ENCODE data around the gene DDAH1. TPM values are rescaled to one million over a fixed set of nuclear protein-coding genes. Genes with fewer than 3 reads are reported as not detected.

DDAH1 gene
- total RNA-seq, 2 donors from 2014 or later = 0.74 TPM; not detected in 1

GRCh38 chr1:85297855-85298629, 166.9 kb downstream of the DDAH1 start:
- H3K36me3 Mint-ChIP-seq (ENCODE audit: low read depth) = peaks cover 8% of the 10 kb centered on the region
- peak overlapping the region; percentile 90 for H3K27ac Mint-ChIP-seq
- H3K9me3 Mint-ChIP-seq = no peaks in the 10 kb centered on the region
- H3K4me3 Mint-ChIP-seq = peak overlapping the region; percentile 51
- peak; percentile 95 for ATAC-seq (replicated peaks)
- peaks cover 13% of the 10 kb centered on the region for H3K27me3 Mint-ChIP-seq
- peaks cover 18% of the 10 kb centered on the region for H3K4me1 Mint-ChIP-seq

- peak overlapping the region; percentile 90 for H3K27ac Mint-ChIP-seq
- ATAC-seq (replicated peaks) = no peak
- peaks cover 9% of the 10 kb centered on the region for H3K27me3 Mint-ChIP-seq
- H3K9me3 Mint-ChIP-seq = no peaks in the 10 kb centered on the region
- peaks cover 18% of the 10 kb centered on the region for H3K4me1 Mint-ChIP-seq
- peak overlapping the region; percentile 51 for H3K4me3 Mint-ChIP-seq
- peaks cover 8% of the 10 kb centered on the region for H3K36me3 Mint-ChIP-seq (ENCODE audit: low read depth)
These were observed 167.5 kb downstream of the DDAH1 start for GRCh38 chr1:85297538-85297854.

GRCh38 chr1:85296980-85297379, 168.0 kb downstream of the DDAH1 start:
- peak overlapping the region; percentile 51 for H3K4me3 Mint-ChIP-seq
- peaks cover 4% of the 10 kb centered on the region for H3K27me3 Mint-ChIP-seq

GRCh38 chr1:85295654-85296053, 169.3 kb downstream of the DDAH1 start:
- H3K27me3 Mint-ChIP-seq = peaks cover 10% of the 10 kb centered on the region
- H3K36me3 Mint-ChIP-seq (ENCODE audit: low read depth) = peaks cover 8% of the 10 kb centered on the region
- no peak overlapping the region for H3K27ac Mint-ChIP-seq
- no peak for ATAC-seq (replicated peaks)
- H3K9me3 Mint-ChIP-seq = no peaks in the 10 kb centered on the region
- peaks cover 18% of the 10 kb centered on the region for H3K4me1 Mint-ChIP-seq
- H3K4me3 Mint-ChIP-seq = no peak overlapping the region

More at GRCh38 chr1:85296980-85297379, 168.0 kb downstream of the DDAH1 start:
- Mint-ChIP-seq H3K27ac (peak overlapping the region; percentile 90), H3K4me1 (peaks cover 18% of the 10 kb centered on the region), H3K36me3 (ENCODE audit: low read depth) (peaks cover 8% of the 10 kb centered on the region), H3K9me3 (no peaks in the 10 kb centered on the region)
- ATAC-seq (replicated peaks) = no peak

- Mint-ChIP-seq H3K27me3 (peaks cover 10% of the 10 kb centered on the region), H3K4me3 (no peak overlapping the region), H3K4me1 (peaks cover 21% of the 10 kb centered on the region), H3K36me3 (ENCODE audit: low read depth) (peaks cover 8% of the 10 kb centered on the region), H3K27ac (no peak overlapping the region), H3K9me3 (no peaks in the 10 kb centered on the region)
- peak; percentile 30 for ATAC-seq (replicated peaks)
These were observed 169.9 kb downstream of the DDAH1 start for GRCh38 chr1:85295006-85295431.

- no peak for ATAC-seq (replicated peaks)
- no peaks in the 10 kb centered on the region for H3K36me3 Mint-ChIP-seq (ENCODE audit: low read depth)
- peaks cover 6% of the 10 kb centered on the region for H3K27me3 Mint-ChIP-seq
- H3K9me3 Mint-ChIP-seq = no peaks in the 10 kb centered on the region
- no peak overlapping the region for H3K4me3 Mint-ChIP-seq
- peaks cover 11% of the 10 kb centered on the region for H3K4me1 Mint-ChIP-seq
- H3K27ac Mint-ChIP-seq = no peak overlapping the region
These were observed 174.1 kb downstream of the DDAH1 start for GRCh38 chr1:85290826-85291225.

GRCh38 chr1:85289848-85290335, 175.1 kb downstream of the DDAH1 start:
- no peaks in the 10 kb centered on the region for H3K9me3 Mint-ChIP-seq
- no peak overlapping the region for H3K4me3 Mint-ChIP-seq
- peaks cover 11% of the 10 kb centered on the region for H3K4me1 Mint-ChIP-seq
- H3K36me3 Mint-ChIP-seq (ENCODE audit: low read depth) = no peaks in the 10 kb centered on the region
- H3K27me3 Mint-ChIP-seq = peaks cover 6% of the 10 kb centered on the region
- peak overlapping the region; percentile 3 for H3K27ac Mint-ChIP-seq
- peak; percentile 82 for ATAC-seq (replicated peaks)

GRCh38 chr1:85289207-85289847, 175.6 kb downstream of the DDAH1 start:
- H3K27ac Mint-ChIP-seq = peak overlapping the region; percentile 3
- no peaks in the 10 kb centered on the region for H3K36me3 Mint-ChIP-seq (ENCODE audit: low read depth)
- peaks cover 11% of the 10 kb centered on the region for H3K4me1 Mint-ChIP-seq
- no peak overlapping the region for H3K4me3 Mint-ChIP-seq
- ATAC-seq (replicated peaks) = peak; percentile 98
- H3K27me3 Mint-ChIP-seq = peaks cover 6% of the 10 kb centered on the region
- no peaks in the 10 kb centered on the region for H3K9me3 Mint-ChIP-seq

- ATAC-seq (replicated peaks) = no peak
- H3K27ac Mint-ChIP-seq = no peak overlapping the region
- no peaks in the 10 kb centered on the region for H3K27me3 Mint-ChIP-seq
- H3K9me3 Mint-ChIP-seq = no peaks in the 10 kb centered on the region
- H3K36me3 Mint-ChIP-seq (ENCODE audit: low read depth) = no peaks in the 10 kb centered on the region
- H3K4me3 Mint-ChIP-seq = no peak overlapping the region
- peaks cover 1% of the 10 kb centered on the region for H3K4me1 Mint-ChIP-seq
These were observed 180.8 kb downstream of the DDAH1 start for GRCh38 chr1:85284202-85284601.

- Mint-ChIP-seq H3K27ac (no peak overlapping the region), H3K4me3 (no peak overlapping the region), H3K27me3 (no peaks in the 10 kb centered on the region), H3K36me3 (ENCODE audit: low read depth) (no peaks in the 10 kb centered on the region), H3K9me3 (no peaks in the 10 kb centered on the region), H3K4me1 (peaks cover 6% of the 10 kb centered on the region)
- ATAC-seq (replicated peaks) = no peak
These were observed 181.3 kb downstream of the DDAH1 start for GRCh38 chr1:85283475-85284199.

- no peak for ATAC-seq (replicated peaks)
- Mint-ChIP-seq H3K4me3 (no peak overlapping the region), H3K9me3 (no peaks in the 10 kb centered on the region), H3K36me3 (ENCODE audit: low read depth) (no peaks in the 10 kb centered on the region), H3K4me1 (peaks cover 6% of the 10 kb centered on the region), H3K27me3 (no peaks in the 10 kb centered on the region), H3K27ac (no peak overlapping the region)
These were observed 182.5 kb downstream of the DDAH1 start for GRCh38 chr1:85282424-85282823.

- Mint-ChIP-seq H3K36me3 (ENCODE audit: low read depth) (peaks cover 2% of the 10 kb centered on the region), H3K4me1 (peaks cover 6% of the 10 kb centered on the region), H3K27ac (no peak overlapping the region), H3K9me3 (no peaks in the 10 kb centered on the region), H3K4me3 (no peak overlapping the region), H3K27me3 (no peaks in the 10 kb centered on the region)
- no peak for ATAC-seq (replicated peaks)
These were observed 184.3 kb downstream of the DDAH1 start for GRCh38 chr1:85280636-85281035.

GRCh38 chr1:85279458-85280080, 185.4 kb downstream of the DDAH1 start:
- Mint-ChIP-seq H3K27ac (peak overlapping the region; percentile 7), H3K9me3 (no peaks in the 10 kb centered on the region), H3K36me3 (ENCODE audit: low read depth) (peaks cover 13% of the 10 kb centered on the region), H3K4me1 (peaks cover 12% of the 10 kb centered on the region), H3K27me3 (no peaks in the 10 kb centered on the region), H3K4me3 (peak overlapping the region; percentile 32)
- no peak for ATAC-seq (replicated peaks)

- no peaks in the 10 kb centered on the region for H3K27me3 Mint-ChIP-seq
- H3K36me3 Mint-ChIP-seq (ENCODE audit: low read depth) = peaks cover 20% of the 10 kb centered on the region
- peaks cover 18% of the 10 kb centered on the region for H3K4me1 Mint-ChIP-seq
- no peaks in the 10 kb centered on the region for H3K9me3 Mint-ChIP-seq
- H3K4me3 Mint-ChIP-seq = peak overlapping the region; percentile 32
- peak overlapping the region; percentile 7 for H3K27ac Mint-ChIP-seq
- peak; percentile 47 for ATAC-seq (replicated peaks)
These were observed 186.1 kb downstream of the DDAH1 start for GRCh38 chr1:85278853-85279314.
